ENCODE data around the gene CDK1.

The CDK1 gene

GRCh38 chr10:60778971-60779796 lies 906 bp downstream of the CDK1 start:
- no peak for TF ChIP-seq CTCF (IDR thresholded peaks at IDR 0.05; ENCODE audit: low read depth, low read length)
- Histone ChIP-seq H3K27ac (peak overlapping the region; percentile 97), H3K27me3 (ENCODE audit: insufficient read depth, low read depth, severe bottlenecking) (no peaks in the 10 kb centered on the region), H3K36me3 (peaks cover 46% of the 10 kb centered on the region), H3K9me3 (ENCODE audit: severe bottlenecking) (no peaks in the 10 kb centered on the region), H3K4me3 (ENCODE audit: low read depth, low read length) (peak overlapping the region; percentile 96)
- no peak for DNase-seq

GRCh38 chr10:60781661-60782060 lies 3.4 kb downstream of the CDK1 start:
- Histone ChIP-seq H3K27ac (no peak overlapping the region), H3K9me3 (ENCODE audit: severe bottlenecking) (no peaks in the 10 kb centered on the region), H3K4me3 (ENCODE audit: low read depth, low read length) (no peak overlapping the region), H3K36me3 (peaks cover 70% of the 10 kb centered on the region), H3K27me3 (ENCODE audit: insufficient read depth, low read depth, severe bottlenecking) (no peaks in the 10 kb centered on the region)
- DNase-seq, result no peak
- TF ChIP-seq CTCF (IDR thresholded peaks at IDR 0.05; ENCODE audit: low read depth, low read length), result no peak

GRCh38 chr10:60784641-60785040 lies 6.4 kb downstream of the CDK1 start:
- TF ChIP-seq CTCF (IDR thresholded peaks at IDR 0.05; ENCODE audit: low read depth, low read length), result no peak
- peaks cover 99% of the 10 kb centered on the region for H3K36me3 ChIP-seq
- no peak for DNase-seq
- no peaks in the 10 kb centered on the region for H3K27me3 ChIP-seq (ENCODE audit: insufficient read depth, low read depth, severe bottlenecking)
- H3K9me3 ChIP-seq (ENCODE audit: severe bottlenecking), result no peaks in the 10 kb centered on the region
- no peak overlapping the region for H3K27ac ChIP-seq
- H3K4me3 ChIP-seq (ENCODE audit: low read depth, low read length), result no peak overlapping the region

GRCh38 chr10:60788544-60788943 lies 10.3 kb downstream of the CDK1 start:
- Histone ChIP-seq H3K4me3 (ENCODE audit: low read depth, low read length) (no peak overlapping the region), H3K9me3 (ENCODE audit: severe bottlenecking) (no peaks in the 10 kb centered on the region), H3K36me3 (peaks cover 99% of the 10 kb centered on the region), H3K27ac (no peak overlapping the region), H3K27me3 (ENCODE audit: insufficient read depth, low read depth, severe bottlenecking) (no peaks in the 10 kb centered on the region)
- DNase-seq, result no peak
- TF ChIP-seq CTCF (IDR thresholded peaks at IDR 0.05; ENCODE audit: low read depth, low read length), result no peak

- H3K36me3 ChIP-seq, result peaks cover 99% of the 10 kb centered on the region
- H3K9me3 ChIP-seq (ENCODE audit: severe bottlenecking), result no peaks in the 10 kb centered on the region
- no peak overlapping the region for H3K27ac ChIP-seq
- TF ChIP-seq CTCF (IDR thresholded peaks at IDR 0.05; ENCODE audit: low read depth, low read length), result no peak
- H3K27me3 ChIP-seq (ENCODE audit: insufficient read depth, low read depth, severe bottlenecking), result no peaks in the 10 kb centered on the region
- H3K4me3 ChIP-seq (ENCODE audit: low read depth, low read length), result no peak overlapping the region
- DNase-seq, result no peak
These were observed 11.1 kb downstream of the CDK1 start for GRCh38 chr10:60789340-60789739.

GRCh38 chr10:60794953-60795352 lies 16.7 kb downstream of the CDK1 start:
- Histone ChIP-seq H3K27me3 (ENCODE audit: insufficient read depth, low read depth, severe bottlenecking) (no peaks in the 10 kb centered on the region), H3K4me3 (ENCODE audit: low read depth, low read length) (no peak overlapping the region), H3K27ac (no peak overlapping the region), H3K36me3 (peaks cover 72% of the 10 kb centered on the region), H3K9me3 (ENCODE audit: severe bottlenecking) (no peaks in the 10 kb centered on the region)
- TF ChIP-seq CTCF (IDR thresholded peaks at IDR 0.05; ENCODE audit: low read depth, low read length), result no peak
- DNase-seq, result no peak

Measured in WERI-Rb-1 (cell line).